Measurements from ENCODE around the gene B3GALT4.

B3GALT4 gene

GRCh38 chr6:33318426-33319073 lies 41.6 kb downstream of the B3GALT4 start:
- peaks cover 39% of the 10 kb centered on the region for H3K4me1 ChIP-seq (ENCODE audit: low read length)
- H3K9me3 ChIP-seq (ENCODE audit: insufficient read depth, low read length): no peaks in the 10 kb centered on the region
- H3K36me3 ChIP-seq (replicated peaks; ENCODE audit: low read depth, low read length): peaks cover 30% of the 10 kb centered on the region
- H3K27me3 ChIP-seq (ENCODE audit: low read depth, low read length): no peaks in the 10 kb centered on the region
- peak overlapping the region; percentile 76 for H3K4me2 ChIP-seq (ENCODE audit: low read length)
- no peak overlapping the region for H2AFZ ChIP-seq (ENCODE audit: low read depth, low read length)
- TF ChIP-seq CTCF (IDR thresholded peaks at IDR 0.05; ENCODE audit: low read depth, low read length) (no peak), EZH2phosphoT487 (IDR thresholded peaks at IDR 0.05; ENCODE audit: low read depth) (no peak)
- H3K9ac ChIP-seq (ENCODE audit: low read length): no peak overlapping the region
- H3K4me3 ChIP-seq (ENCODE audit: low read length): peak overlapping the region; percentile 91
- H3K79me2 ChIP-seq (ENCODE audit: low read length): peaks cover 46% of the 10 kb centered on the region
- peak overlapping the region; percentile 73 for H3K27ac ChIP-seq (ENCODE audit: low read length)
- no peaks in the 10 kb centered on the region for H4K20me1 ChIP-seq (ENCODE audit: insufficient read depth, low read length)

- no peak for TF ChIP-seq EZH2phosphoT487 (IDR thresholded peaks at IDR 0.05; ENCODE audit: low read depth)
- TF ChIP-seq CTCF (IDR thresholded peaks at IDR 0.05; ENCODE audit: low read depth, low read length): no peak
- Histone ChIP-seq H3K79me2 (ENCODE audit: low read length) (peaks cover 40% of the 10 kb centered on the region), H4K20me1 (ENCODE audit: insufficient read depth, low read length) (no peaks in the 10 kb centered on the region), H2AFZ (ENCODE audit: low read depth, low read length) (no peak overlapping the region), H3K27me3 (ENCODE audit: low read depth, low read length) (no peaks in the 10 kb centered on the region), H3K4me2 (ENCODE audit: low read length) (no peak overlapping the region), H3K9me3 (ENCODE audit: insufficient read depth, low read length) (no peaks in the 10 kb centered on the region), H3K4me1 (ENCODE audit: low read length) (peaks cover 33% of the 10 kb centered on the region), H3K27ac (ENCODE audit: low read length) (no peak overlapping the region), H3K4me3 (ENCODE audit: low read length) (no peak overlapping the region), H3K9ac (ENCODE audit: low read length) (no peak overlapping the region), H3K36me3 (replicated peaks; ENCODE audit: low read depth, low read length) (peaks cover 30% of the 10 kb centered on the region)
Measured at GRCh38 chr6:33319939-33320314, 43.0 kb downstream of the B3GALT4 start.

GRCh38 chr6:33320315-33321181 lies 43.6 kb downstream of the B3GALT4 start:
- Histone ChIP-seq H3K4me1 (ENCODE audit: low read length) (peaks cover 27% of the 10 kb centered on the region), H4K20me1 (ENCODE audit: insufficient read depth, low read length) (no peaks in the 10 kb centered on the region), H3K36me3 (replicated peaks; ENCODE audit: low read depth, low read length) (peaks cover 30% of the 10 kb centered on the region), H3K79me2 (ENCODE audit: low read length) (peaks cover 36% of the 10 kb centered on the region), H3K4me3 (ENCODE audit: low read length) (no peak overlapping the region), H3K9ac (ENCODE audit: low read length) (no peak overlapping the region), H3K27me3 (ENCODE audit: low read depth, low read length) (no peaks in the 10 kb centered on the region), H3K9me3 (ENCODE audit: insufficient read depth, low read length) (no peaks in the 10 kb centered on the region), H2AFZ (ENCODE audit: low read depth, low read length) (no peak overlapping the region), H3K4me2 (ENCODE audit: low read length) (no peak overlapping the region), H3K27ac (ENCODE audit: low read length) (no peak overlapping the region)
- TF ChIP-seq CTCF (IDR thresholded peaks at IDR 0.05; ENCODE audit: low read depth, low read length) (no peak), EZH2phosphoT487 (IDR thresholded peaks at IDR 0.05; ENCODE audit: low read depth) (no peak)

- Histone ChIP-seq H3K27ac (ENCODE audit: low read length) (no peak overlapping the region), H3K4me2 (ENCODE audit: low read length) (peak overlapping the region; percentile 96), H4K20me1 (ENCODE audit: insufficient read depth, low read length) (no peaks in the 10 kb centered on the region), H3K4me3 (ENCODE audit: low read length) (peak overlapping the region; percentile 91; the same call in 1 of the 2 replicates), H3K9ac (ENCODE audit: low read length) (no peak overlapping the region), H3K9me3 (ENCODE audit: insufficient read depth, low read length) (no peaks in the 10 kb centered on the region), H3K4me1 (ENCODE audit: low read length) (peaks cover 24% of the 10 kb centered on the region), H3K79me2 (ENCODE audit: low read length) (peaks cover 36% of the 10 kb centered on the region), H2AFZ (ENCODE audit: low read depth, low read length) (no peak overlapping the region), H3K27me3 (ENCODE audit: low read depth, low read length) (no peaks in the 10 kb centered on the region), H3K36me3 (replicated peaks; ENCODE audit: low read depth, low read length) (peaks cover 30% of the 10 kb centered on the region)
- TF ChIP-seq EZH2phosphoT487 (IDR thresholded peaks at IDR 0.05; ENCODE audit: low read depth): no peak
- TF ChIP-seq CTCF (IDR thresholded peaks at IDR 0.05; ENCODE audit: low read depth, low read length): no peak
Measured at GRCh38 chr6:33321227-33321626, 44.3 kb downstream of the B3GALT4 start.

All from OCI-LY3 (cell line).